GM19240 (cell line): ENCODE results near the gene VPS41.

ENCODE experiments used
- DNase-seq: peaks from one replicate; pipeline ENCODE4 v3.0.0; 2011; ENCODE audit warnings: low spot score; ENCODE audit not compliant: insufficient read length

The VPS41 gene

GRCh38 chr7:38817526-38817925, 91.5 kb downstream of the VPS41 start:
- DNase-seq: no peak

GRCh38 chr7:38813768-38814167, 95.2 kb downstream of the VPS41 start:
- DNase-seq: no peak

GRCh38 chr7:38806912-38807311, 102.1 kb downstream of the VPS41 start:
- DNase-seq: no peak

GRCh38 chr7:38801786-38802185, 107.2 kb downstream of the VPS41 start:
- DNase-seq: no peak

- no peak for DNase-seq
Measured at GRCh38 chr7:38798552-38799267, 110.3 kb downstream of the VPS41 start.

- DNase-seq: no peak
Measured at GRCh38 chr7:38796626-38797501, 112.1 kb downstream of the VPS41 start.

GRCh38 chr7:38795593-38795992, 113.4 kb downstream of the VPS41 start:
- no peak for DNase-seq

GRCh38 chr7:38781991-38782390, 127.0 kb downstream of the VPS41 start:
- no peak for DNase-seq

GRCh38 chr7:38777609-38778008, 131.4 kb downstream of the VPS41 start:
- DNase-seq: no peak

- DNase-seq: no peak
Measured at GRCh38 chr7:38775506-38776175, 133.3 kb downstream of the VPS41 start.

- DNase-seq: no peak
Measured at GRCh38 chr7:38773430-38773829, 135.6 kb downstream of the VPS41 start.

- no peak for DNase-seq
Measured at GRCh38 chr7:38760226-38760625, 148.8 kb downstream of the VPS41 start.

- no peak for DNase-seq
Measured at GRCh38 chr7:38759028-38759427, 150.0 kb downstream of the VPS41 start.

GRCh38 chr7:38757931-38758330, 151.1 kb downstream of the VPS41 start:
- no peak for DNase-seq

- DNase-seq: no peak
Measured at GRCh38 chr7:38756521-38756920, 152.5 kb downstream of the VPS41 start.

GRCh38 chr7:38753347-38753746, 155.6 kb downstream of the VPS41 start:
- DNase-seq: no peak

GRCh38 chr7:38751416-38751815, 157.6 kb downstream of the VPS41 start:
- DNase-seq: no peak

- DNase-seq: no peak
Measured at GRCh38 chr7:38748056-38748610, 160.9 kb downstream of the VPS41 start.

GRCh38 chr7:38746438-38746837, 162.6 kb downstream of the VPS41 start:
- no peak for DNase-seq

GRCh38 chr7:38744746-38745145, 164.2 kb downstream of the VPS41 start:
- no peak for DNase-seq

- DNase-seq: no peak
Measured at GRCh38 chr7:38743899-38744298, 165.1 kb downstream of the VPS41 start.

- no peak for DNase-seq
Measured at GRCh38 chr7:38740041-38740440, 168.9 kb downstream of the VPS41 start.
